ENCODE data around the gene UBE2E2.
A peak's percentile ranks its signal among the peaks of the same experiment; 100 is the strongest.

UBE2E2 gene

GRCh38 chr3:23288286-23288685 lies 85.2 kb downstream of the UBE2E2 start:
- DNase-seq, result no peak

- no peak for DNase-seq
Measured at GRCh38 chr3:23288715-23289114, 85.6 kb downstream of the UBE2E2 start.

- no peak for DNase-seq
Measured at GRCh38 chr3:23292432-23292831, 89.3 kb downstream of the UBE2E2 start.

- no peak for DNase-seq
Measured at GRCh38 chr3:23294770-23295387, 91.8 kb downstream of the UBE2E2 start.

- DNase-seq, result no peak
Measured at GRCh38 chr3:23301819-23302218, 98.7 kb downstream of the UBE2E2 start.

- no peak for DNase-seq
Measured at GRCh38 chr3:23302271-23302670, 99.1 kb downstream of the UBE2E2 start.

GRCh38 chr3:23303601-23304217 lies 100.6 kb downstream of the UBE2E2 start:
- no peak for DNase-seq

- DNase-seq, result no peak
Measured at GRCh38 chr3:23304424-23304823, 101.3 kb downstream of the UBE2E2 start.

GRCh38 chr3:23308986-23309625 lies 106.0 kb downstream of the UBE2E2 start:
- DNase-seq, result no peak

GRCh38 chr3:23312866-23313265 lies 109.7 kb downstream of the UBE2E2 start:
- DNase-seq, result no peak

- no peak for DNase-seq
Measured at GRCh38 chr3:23314981-23315762, 112.0 kb downstream of the UBE2E2 start.

- no peak for DNase-seq
Measured at GRCh38 chr3:23316924-23317323, 113.8 kb downstream of the UBE2E2 start.

- no peak for DNase-seq
Measured at GRCh38 chr3:23319366-23320312, 116.5 kb downstream of the UBE2E2 start.

GRCh38 chr3:23320586-23321570 lies 117.8 kb downstream of the UBE2E2 start:
- no peak for DNase-seq

- peak; percentile 64 for DNase-seq
Measured at GRCh38 chr3:23324745-23325144, 121.6 kb downstream of the UBE2E2 start.

GRCh38 chr3:23325466-23326065 lies 122.4 kb downstream of the UBE2E2 start:
- no peak for DNase-seq

- no peak for DNase-seq
Measured at GRCh38 chr3:23329471-23330105, 126.5 kb downstream of the UBE2E2 start.

- DNase-seq, result no peak
Measured at GRCh38 chr3:23330568-23330967, 127.4 kb downstream of the UBE2E2 start.

- no peak for DNase-seq
Measured at GRCh38 chr3:23331141-23331935, 128.2 kb downstream of the UBE2E2 start.
